Activated naive CD8-positive, alpha-beta T cell treated with anti-CD3 and anti-CD28 coated beads, Interleukin-2, amount 10 ng/mL, durations not matched to agents 7 days and 5 days (primary cell): ENCODE results near the gene SLC25A22. TPM values are rescaled to one million over a fixed set of nuclear protein-coding genes. Genes with fewer than 3 reads are reported as not detected.

Source experiments
- ATAC-seq: fragments of 150-1000 bp; cut with Tn5 transposase; one replicate; pipeline ENCODE4 v1.10.0; 2021; ENCODE audit warnings: low read depth, moderate library complexity
- POLR2A ChIA-PET: fragments of 350-600 bp; sonication (Branson Sonifier 250); formaldehyde crosslinking; loops from one replicate; lab custom pipeline; 2021; ENCODE audit warnings: antibody characterized with exemption; lab: Charles Lee
- DNase-seq: peaks from one replicate; pipeline ENCODE4 v3.0.0; 2021
- H3K27ac Mint-ChIP-seq: one replicate; pipeline ENCODE4 v1.8.0; 2022; ENCODE audit warnings: mild to moderate bottlenecking, mixed read lengths
- H3K27me3 Mint-ChIP-seq: one replicate; pipeline ENCODE4 v1.8.0; 2022; ENCODE audit warnings: mild to moderate bottlenecking, moderate library complexity, mixed read lengths
- H3K36me3 Mint-ChIP-seq: one replicate; pipeline ENCODE4 v1.8.0; 2021; ENCODE audit warnings: mild to moderate bottlenecking, mixed read lengths
- H3K4me1 Mint-ChIP-seq: one replicate; pipeline ENCODE4 v1.8.0; 2021; ENCODE audit warnings: mixed read lengths
- H3K4me3 Mint-ChIP-seq: one replicate; pipeline ENCODE4 v1.8.0; 2022; ENCODE audit warnings: mild to moderate bottlenecking, moderate library complexity, mixed read lengths
- H3K9me3 Mint-ChIP-seq: one replicate; pipeline ENCODE4 v1.8.0; 2021; ENCODE audit warnings: mixed read lengths
- total RNA-seq, 2 experiments: library from RNA; stranded (reverse); gene quantifications; one replicate each; pipeline ENCODE4 v1.2.3, GENCODE V29; 2021

Gene SLC25A22
- total RNA-seq, 2 experiments from 2014 or later: 35.1 to 35.8 TPM

GRCh38 chr11:802693-803466, 4.8 kb upstream of the SLC25A22 start:
- Mint-ChIP-seq H3K4me1 (peaks cover 6% of the 10 kb centered on the region), H3K36me3 (peaks cover 3% of the 10 kb centered on the region), H3K9me3 (no peaks in the 10 kb centered on the region), H3K4me3 (peak overlapping the region; percentile 84), H3K27ac (no peak overlapping the region), H3K27me3 (no peaks in the 10 kb centered on the region)
- POLR2A ChIA-PET: interaction anchor here (2.9 kb wide), 2 partner anchors 16 to 40 kb away, joined by 9 to 13 read pairs; partner anchors contain the start of genes PNPLA2, POLR2L and TSPAN4
- DNase-seq: no peak
- no peak for ATAC-seq

- H3K27ac Mint-ChIP-seq: no peak overlapping the region
- POLR2A ChIA-PET: interaction anchor here (2.9 kb wide), 1 partner anchor 41 kb away, joined by 9 read pairs; the partner anchor contains the start of genes POLR2L and TSPAN4
- H3K9me3 Mint-ChIP-seq: no peaks in the 10 kb centered on the region
- no peaks in the 10 kb centered on the region for H3K27me3 Mint-ChIP-seq
- H3K36me3 Mint-ChIP-seq: peaks cover 3% of the 10 kb centered on the region
- no peak for ATAC-seq
- H3K4me3 Mint-ChIP-seq: peak overlapping the region; percentile 42
- H3K4me1 Mint-ChIP-seq: peaks cover 4% of the 10 kb centered on the region
- no peak for DNase-seq
These were observed 4.0 kb upstream of the SLC25A22 start for GRCh38 chr11:802018-802617.

GRCh38 chr11:801097-801780, 3.2 kb upstream of the SLC25A22 start:
- DNase-seq: no peak
- Mint-ChIP-seq H3K36me3 (peaks cover 3% of the 10 kb centered on the region), H3K4me1 (peaks cover 8% of the 10 kb centered on the region), H3K27me3 (no peaks in the 10 kb centered on the region), H3K4me3 (no peak overlapping the region), H3K9me3 (no peaks in the 10 kb centered on the region), H3K27ac (no peak overlapping the region)
- POLR2A ChIA-PET: no interaction called here
- no peak for ATAC-seq

- H3K27me3 Mint-ChIP-seq: no peaks in the 10 kb centered on the region
- peaks cover 9% of the 10 kb centered on the region for H3K4me1 Mint-ChIP-seq
- DNase-seq (no peak), ATAC-seq (no peak)
- POLR2A ChIA-PET: no interaction called here
- no peaks in the 10 kb centered on the region for H3K9me3 Mint-ChIP-seq
- H3K36me3 Mint-ChIP-seq: peaks cover 3% of the 10 kb centered on the region
- no peak overlapping the region for H3K27ac Mint-ChIP-seq
- H3K4me3 Mint-ChIP-seq: no peak overlapping the region
These were observed 2.4 kb upstream of the SLC25A22 start for GRCh38 chr11:800473-800872.

GRCh38 chr11:799641-800316, 1.7 kb upstream of the SLC25A22 start:
- Mint-ChIP-seq H3K4me3 (no peak overlapping the region), H3K27me3 (no peaks in the 10 kb centered on the region), H3K27ac (no peak overlapping the region), H3K36me3 (peaks cover 3% of the 10 kb centered on the region), H3K9me3 (no peaks in the 10 kb centered on the region), H3K4me1 (peaks cover 9% of the 10 kb centered on the region)
- DNase-seq: no peak
- POLR2A ChIA-PET: interaction anchor here (1.4 kb wide), 1 partner anchor 9 kb away, joined by 4 read pairs; no protein-coding TSS in a partner anchor
- no peak for ATAC-seq

- H3K36me3 Mint-ChIP-seq: peaks cover 3% of the 10 kb centered on the region
- POLR2A ChIA-PET: interaction anchor here (0.5 to 3.3 kb wide), 6 partner anchors 9 to 51 kb away, joined by 3 to 20 read pairs (median 12); partner anchors contain the start of genes PNPLA2, RPLP2 and TALDO1
- peak; percentile 50 for ATAC-seq
- peaks cover 6% of the 10 kb centered on the region for H3K4me1 Mint-ChIP-seq
- H3K27me3 Mint-ChIP-seq: no peaks in the 10 kb centered on the region
- no peaks in the 10 kb centered on the region for H3K9me3 Mint-ChIP-seq
- peak; percentile 86 for DNase-seq
- H3K27ac Mint-ChIP-seq: peak overlapping the region; percentile 95
- peak overlapping the region; percentile 98 for H3K4me3 Mint-ChIP-seq
These were observed 587 bp downstream of the SLC25A22 start for GRCh38 chr11:797296-798092.

- H3K27ac Mint-ChIP-seq: peak overlapping the region; percentile 95
- no peaks in the 10 kb centered on the region for H3K27me3 Mint-ChIP-seq
- H3K4me1 Mint-ChIP-seq: peaks cover 6% of the 10 kb centered on the region
- POLR2A ChIA-PET: interaction anchor here (0.5 to 3.3 kb wide), 10 partner anchors 9 to 50 kb away, joined by 3 to 20 read pairs (median 7); partner anchors contain the start of genes PNPLA2, RPLP2 and TALDO1
- ATAC-seq (peak; percentile 0), DNase-seq (no peak)
- peaks cover 3% of the 10 kb centered on the region for H3K36me3 Mint-ChIP-seq
- H3K9me3 Mint-ChIP-seq: no peaks in the 10 kb centered on the region
- peak overlapping the region; percentile 98 for H3K4me3 Mint-ChIP-seq
These were observed 1.4 kb downstream of the SLC25A22 start for GRCh38 chr11:796565-797295.

GRCh38 chr11:795634-796564, 2.2 kb downstream of the SLC25A22 start:
- ATAC-seq: peak; percentile 48
- peaks cover 6% of the 10 kb centered on the region for H3K4me1 Mint-ChIP-seq
- POLR2A ChIA-PET: interaction anchor here (0.8 to 3.3 kb wide), 12 partner anchors 8 to 49 kb away, joined by 3 to 20 read pairs (median 5); partner anchors contain the start of genes PNPLA2, RPLP2 and TALDO1
- peak; percentile 76 for DNase-seq
- no peaks in the 10 kb centered on the region for H3K9me3 Mint-ChIP-seq
- H3K27me3 Mint-ChIP-seq: no peaks in the 10 kb centered on the region
- H3K27ac Mint-ChIP-seq: peak overlapping the region; percentile 95
- peak overlapping the region; percentile 98 for H3K4me3 Mint-ChIP-seq
- H3K36me3 Mint-ChIP-seq: peaks cover 3% of the 10 kb centered on the region

GRCh38 chr11:794766-795633, 3.1 kb downstream of the SLC25A22 start:
- peak overlapping the region; percentile 98 for H3K4me3 Mint-ChIP-seq
- H3K27me3 Mint-ChIP-seq: no peaks in the 10 kb centered on the region
- H3K27ac Mint-ChIP-seq: peak overlapping the region; percentile 42
- DNase-seq: no peak
- no peaks in the 10 kb centered on the region for H3K9me3 Mint-ChIP-seq
- H3K4me1 Mint-ChIP-seq: peaks cover 6% of the 10 kb centered on the region
- peaks cover 3% of the 10 kb centered on the region for H3K36me3 Mint-ChIP-seq
- POLR2A ChIA-PET: interaction anchor here (1.1 to 3.3 kb wide), 7 partner anchors 9 to 31 kb away, joined by 3 to 20 read pairs (median 5); partner anchors contain the start of genes PNPLA2 and RPLP2
- ATAC-seq: no peak
